Measurements from ENCODE around the gene RBMS1. TPM values are rescaled to one million over a fixed set of nuclear protein-coding genes. Genes with fewer than 3 reads are reported as not detected.
A peak's percentile ranks its signal among the peaks of the same experiment; 100 is the strongest.

Gene RBMS1
- total and polyA plus RNA-seq, 4 donors, result 7.9 to 23.5 (median 15.5) TPM

GRCh38 chr2:160294889-160295288 is 198.7 kb downstream of the RBMS1 start:
- DNase-seq (ENCODE audit: low spot score), result no peak
- H3K9ac ChIP-seq (ENCODE audit: low read depth in 1 of 2, low read length in 2 of 2), result no peak overlapping the region
- H3K27ac ChIP-seq (ENCODE audit: low read depth in 1 of 2, low read length in 2 of 2), result peak overlapping the region in 1 of 2 donors; percentile 31
- no peaks in the 10 kb centered on the region for H3K4me1 ChIP-seq (ENCODE audit: control insufficient read depth in 4 of 4, insufficient read depth in 4 of 4, low read length in 3 of 4)
- no peak for TF ChIP-seq GABPA (IDR thresholded peaks at IDR 0.05 in 1 of 2, conservative IDR thresholded peaks at IDR 0.05 in 1 of 2)
- no peak for TF ChIP-seq HNF4G (IDR thresholded peaks at IDR 0.05)
- no peak for TF ChIP-seq HNF4A (conservative IDR thresholded peaks at IDR 0.05)
- TF ChIP-seq YY1 (IDR thresholded peaks at IDR 0.05), result no peak
- no peak for TF ChIP-seq ZBTB33 (IDR thresholded peaks at IDR 0.05)
- TF ChIP-seq NR2F2 (IDR thresholded peaks at IDR 0.05), result no peak
- no peak for TF ChIP-seq FOXA2 (IDR thresholded peaks at IDR 0.05)
- TF ChIP-seq SP1 (IDR thresholded peaks at IDR 0.05), result no peak
- TF ChIP-seq, protein P1, sequence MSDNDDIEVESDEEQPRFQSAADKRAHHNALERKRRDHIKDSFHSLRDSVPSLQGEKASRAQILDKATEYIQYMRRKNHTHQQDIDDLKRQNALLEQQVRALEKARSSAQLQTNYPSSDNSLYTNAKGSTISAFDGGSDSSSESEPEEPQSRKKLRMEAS (IDR thresholded peaks at IDR 0.05), result no peak
- no peak for TF ChIP-seq CTCF (IDR thresholded peaks at IDR 0.05; ENCODE audit: low read depth, low read length, missing input control)
- TF ChIP-seq JUND (IDR thresholded peaks at IDR 0.05), result no peak
- no peak for TF ChIP-seq FOXA1 (IDR thresholded peaks at IDR 0.05)
- TF ChIP-seq EGR1 (IDR thresholded peaks at IDR 0.05; ENCODE audit: low read depth in 2 of 2), result no peak
- no peak for TF ChIP-seq TAF1 (conservative IDR thresholded peaks at IDR 0.05)
- TF ChIP-seq REST (IDR thresholded peaks at IDR 0.05), result no peak
- no peaks in the 10 kb centered on the region for H3K9me3 ChIP-seq (ENCODE audit: control insufficient read depth in 4 of 4, low read length in 3 of 4)
- peaks cover 0 to 10% (median 0%) of the 10 kb centered on the region in 4 donors for H3K36me3 ChIP-seq (ENCODE audit: control insufficient read depth in 4 of 4, insufficient read depth in 3 of 4, low read depth in 1 of 4, low read length in 3 of 4)
- H3K27me3 ChIP-seq (ENCODE audit: control insufficient read depth in 4 of 4, insufficient read depth in 4 of 4, low read length in 3 of 4), result no peaks in the 10 kb centered on the region
- no peak overlapping the region for H3K4me3 ChIP-seq (ENCODE audit: low read depth in 1 of 3, low read length in 3 of 3)

DNA sequence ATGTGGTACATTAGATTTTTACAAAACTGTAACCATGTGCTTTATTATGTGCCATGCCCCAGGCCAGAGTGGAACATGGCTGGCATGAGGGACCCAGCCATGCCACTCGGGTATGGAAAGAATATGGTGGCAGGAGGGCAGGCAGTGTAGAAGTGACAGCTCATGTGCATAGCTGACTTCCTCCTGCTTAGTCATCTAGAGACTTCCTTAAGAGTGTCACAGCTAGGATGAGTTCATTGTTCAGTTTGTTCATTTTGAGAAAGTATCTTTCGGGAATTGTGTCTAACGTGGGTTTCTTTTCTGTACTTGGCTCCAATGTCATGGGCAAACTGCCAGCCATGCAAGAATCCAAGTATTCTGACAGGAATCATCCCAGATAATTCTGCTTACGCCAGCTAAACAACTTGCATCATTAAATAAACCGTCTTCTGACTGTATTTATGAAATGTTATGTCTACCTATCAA is 199.2 kb downstream of the RBMS1 start:
- Histone ChIP-seq H3K9ac (ENCODE audit: low read depth in 1 of 2, low read length in 2 of 2) (no peak overlapping the region), H3K27me3 (ENCODE audit: control insufficient read depth in 4 of 4, insufficient read depth in 4 of 4, low read length in 3 of 4) (no peaks in the 10 kb centered on the region), H3K4me1 (ENCODE audit: control insufficient read depth in 4 of 4, insufficient read depth in 4 of 4, low read length in 3 of 4) (no peaks in the 10 kb centered on the region), H3K4me3 (ENCODE audit: low read depth in 1 of 3, low read length in 3 of 3) (no peak overlapping the region), H3K36me3 (ENCODE audit: control insufficient read depth in 4 of 4, insufficient read depth in 3 of 4, low read depth in 1 of 4, low read length in 3 of 4) (peaks cover 0 to 7% (median 0%) of the 10 kb centered on the region in 4 donors), H3K27ac (ENCODE audit: low read depth in 1 of 2, low read length in 2 of 2) (peak overlapping the region; percentile 19 to 31), H3K9me3 (ENCODE audit: control insufficient read depth in 4 of 4, low read length in 3 of 4) (no peaks in the 10 kb centered on the region)
- TF ChIP-seq YY1 (IDR thresholded peaks at IDR 0.05) (peak; percentile 12), NR2F2 (IDR thresholded peaks at IDR 0.05) (no peak), GABPA (IDR thresholded peaks at IDR 0.05 in 1 of 2, conservative IDR thresholded peaks at IDR 0.05 in 1 of 2) (no peak)
- WGBS, result 61% methylated on average over 5 of the region's 5 CpGs
- no peak for DNase-seq (ENCODE audit: low spot score)
